MCF 10A (cell line): ENCODE results near the gene RPP14. TPM values are rescaled to one million over a fixed set of nuclear protein-coding genes. Genes with fewer than 3 reads are reported as not detected.
A peak's percentile ranks its signal among the peaks of the same experiment; 100 is the strongest.
"Not testable (repeated sequence)": the region's sequence is repeated elsewhere in the genome, so short reads cannot be mapped to it uniquely, and the experiment has no call there.

Source experiments
- BruUV-seq: library from RNA; stranded (reverse); fragments of 400-500 nt; replicated peaks from 2 replicates; lab custom pipeline; 2021; lab: Mats Ljungman, UMichigan
- CTCF ChIA-PET: fragments of 300-600 bp; sonication (Branson Sonifier 250); formaldehyde crosslinking; extraction: SDS; loops from one replicate; lab custom pipeline; 2021; ENCODE audit warnings: antibody characterized with exemption, inconsistent platforms; lab: Yijun Ruan, JAX
- POLR2A ChIA-PET: fragments of 300-600, 350-650 bp; sonication (Branson Sonifier 250); formaldehyde crosslinking; extraction: SDS; loops from one replicate; lab custom pipeline; 2020; ENCODE audit warnings: antibody characterized with exemption, inconsistent platforms; lab: Yijun Ruan, JAX
- DNase-seq: peaks from one replicate; pipeline ENCODE4 v3.0.0-alpha.2; 2018; ENCODE audit not compliant: unreplicated experiment
- H3K27ac Mint-ChIP-seq: one replicate; pipeline ENCODE4 v1.8.0; 2022; ENCODE audit warnings: mild to moderate bottlenecking, low read depth, mixed read lengths; ENCODE audit not compliant: unreplicated experiment
- H3K27me3 Mint-ChIP-seq: one replicate; pipeline ENCODE4 v1.8.0; 2022; ENCODE audit warnings: mixed read lengths; ENCODE audit not compliant: insufficient read depth, unreplicated experiment
- H3K36me3 Mint-ChIP-seq: one replicate; pipeline ENCODE4 v1.8.0; 2022; ENCODE audit warnings: mild to moderate bottlenecking, moderate library complexity, mixed read lengths; ENCODE audit not compliant: insufficient read depth, unreplicated experiment
- H3K4me1 Mint-ChIP-seq: one replicate; pipeline ENCODE4 v1.8.0; 2022; ENCODE audit warnings: mixed read lengths; ENCODE audit not compliant: insufficient read depth, unreplicated experiment
- H3K4me3 Mint-ChIP-seq: one replicate; pipeline ENCODE4 v1.8.0; 2022; ENCODE audit warnings: mild to moderate bottlenecking, moderate library complexity, mixed read lengths; ENCODE audit not compliant: unreplicated experiment
- H3K9me3 Mint-ChIP-seq: one replicate; pipeline ENCODE4 v1.8.0; 2022; ENCODE audit warnings: mixed read lengths; ENCODE audit not compliant: unreplicated experiment
- intact Hi-C: fragments of 100-400 bp; cut with micrococcal nuclease; formaldehyde crosslinking; loops from 2 replicates; pipeline ENCODE4 v1.14.1; 2022
- total RNA-seq: library from RNA; stranded (reverse); gene quantifications from 2 replicates; pipeline ENCODE4 v1.2.3, GENCODE V29; 2022
- TF ChIP-seq, protein P1 (sequence below): fragments of 200-600 bp; IDR thresholded peaks from one replicate; pipeline ENCODE4 v1.8.0; 2022; ENCODE audit warnings: antibody characterized with exemption, mild to moderate bottlenecking; ENCODE audit not compliant: unreplicated experiment

RPP14 gene
- total RNA-seq, 1 experiment from 2014 or later: 20.0 TPM

DNA sequence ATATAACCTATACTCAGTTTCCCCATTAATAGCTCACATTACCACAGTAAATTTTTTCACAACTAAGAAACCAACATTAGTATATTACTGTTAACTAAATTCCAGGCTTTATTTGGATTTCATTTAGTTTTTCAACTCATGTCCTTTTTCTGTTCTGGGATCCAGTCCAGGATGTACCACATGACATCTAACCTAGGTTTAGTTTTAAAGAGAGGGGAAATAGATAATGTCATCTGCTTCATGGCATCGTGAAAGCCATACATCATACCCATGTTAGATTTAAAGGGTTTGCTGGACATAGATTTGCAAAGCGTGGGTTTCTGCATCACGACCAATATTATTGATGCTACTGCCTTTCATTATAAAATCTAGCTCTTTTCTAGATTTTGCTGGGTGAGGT lies 33.2 kb upstream of the RPP14 start:
- Mint-ChIP-seq H3K27ac (peak overlapping the region; percentile 58), H3K27me3 (no peaks in the 10 kb centered on the region), H3K4me1 (peaks cover 14% of the 10 kb centered on the region), H3K9me3 (no peaks in the 10 kb centered on the region), H3K4me3 (no peak overlapping the region), H3K36me3 (peaks cover 19% of the 10 kb centered on the region)
- intact Hi-C loops: loop anchor here (1.0 kb wide), 1 partner anchor 36 kb away; the partner anchor contains the start of gene ABHD6
- POLR2A ChIA-PET: interaction anchor here (0.6 to 1.2 kb wide), 4 partner anchors 10 to 60 kb away, joined by 3 to 5 read pairs (median 4); no protein-coding TSS in a partner anchor
- TF ChIP-seq, protein P1, sequence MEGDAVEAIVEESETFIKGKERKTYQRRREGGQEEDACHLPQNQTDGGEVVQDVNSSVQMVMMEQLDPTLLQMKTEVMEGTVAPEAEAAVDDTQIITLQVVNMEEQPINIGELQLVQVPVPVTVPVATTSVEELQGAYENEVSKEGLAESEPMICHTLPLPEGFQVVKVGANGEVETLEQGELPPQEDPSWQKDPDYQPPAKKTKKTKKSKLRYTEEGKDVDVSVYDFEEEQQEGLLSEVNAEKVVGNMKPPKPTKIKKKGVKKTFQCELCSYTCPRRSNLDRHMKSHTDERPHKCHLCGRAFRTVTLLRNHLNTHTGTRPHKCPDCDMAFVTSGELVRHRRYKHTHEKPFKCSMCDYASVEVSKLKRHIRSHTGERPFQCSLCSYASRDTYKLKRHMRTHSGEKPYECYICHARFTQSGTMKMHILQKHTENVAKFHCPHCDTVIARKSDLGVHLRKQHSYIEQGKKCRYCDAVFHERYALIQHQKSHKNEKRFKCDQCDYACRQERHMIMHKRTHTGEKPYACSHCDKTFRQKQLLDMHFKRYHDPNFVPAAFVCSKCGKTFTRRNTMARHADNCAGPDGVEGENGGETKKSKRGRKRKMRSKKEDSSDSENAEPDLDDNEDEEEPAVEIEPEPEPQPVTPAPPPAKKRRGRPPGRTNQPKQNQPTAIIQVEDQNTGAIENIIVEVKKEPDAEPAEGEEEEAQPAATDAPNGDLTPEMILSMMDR: no peak
- BruUV-seq: no TSS peak
- DNase-seq: no peak
- CTCF ChIA-PET: no interaction called here

DNA sequence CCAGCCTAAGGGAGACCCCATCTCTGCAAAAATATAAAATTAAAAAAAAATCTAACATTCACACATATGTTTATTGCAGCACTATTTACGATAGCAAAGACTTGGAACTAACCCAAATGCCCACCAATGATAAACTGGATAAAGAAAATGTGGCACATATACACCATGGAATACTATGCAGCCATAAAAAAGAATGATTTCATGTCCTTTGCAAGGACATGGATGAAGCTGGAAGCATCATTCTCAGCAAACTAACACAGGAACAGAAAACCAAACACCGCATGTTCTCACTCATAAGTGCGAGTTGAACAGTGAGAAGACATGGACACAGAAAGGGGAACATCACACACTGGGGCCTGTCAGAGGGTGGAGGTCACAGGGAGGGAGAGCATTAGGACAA lies 32.7 kb upstream of the RPP14 start:
- H3K27ac Mint-ChIP-seq, H3K27me3 Mint-ChIP-seq, DNase-seq, BruUV-seq, H3K4me3 Mint-ChIP-seq, intact Hi-C loops, H3K9me3 Mint-ChIP-seq: not testable (repeated sequence)
- CTCF ChIA-PET: interaction anchor here (1.0 kb wide), 1 partner anchor 70 kb away, joined by 3 read pairs; no protein-coding TSS in a partner anchor
- Mint-ChIP-seq H3K36me3 (peaks cover 19% of the 10 kb centered on the region), H3K4me1 (peaks cover 17% of the 10 kb centered on the region)
- POLR2A ChIA-PET: interaction anchor here (0.6 to 1.0 kb wide), 2 partner anchors 10 to 12 kb away, joined by 3 to 4 read pairs; no protein-coding TSS in a partner anchor

DNA sequence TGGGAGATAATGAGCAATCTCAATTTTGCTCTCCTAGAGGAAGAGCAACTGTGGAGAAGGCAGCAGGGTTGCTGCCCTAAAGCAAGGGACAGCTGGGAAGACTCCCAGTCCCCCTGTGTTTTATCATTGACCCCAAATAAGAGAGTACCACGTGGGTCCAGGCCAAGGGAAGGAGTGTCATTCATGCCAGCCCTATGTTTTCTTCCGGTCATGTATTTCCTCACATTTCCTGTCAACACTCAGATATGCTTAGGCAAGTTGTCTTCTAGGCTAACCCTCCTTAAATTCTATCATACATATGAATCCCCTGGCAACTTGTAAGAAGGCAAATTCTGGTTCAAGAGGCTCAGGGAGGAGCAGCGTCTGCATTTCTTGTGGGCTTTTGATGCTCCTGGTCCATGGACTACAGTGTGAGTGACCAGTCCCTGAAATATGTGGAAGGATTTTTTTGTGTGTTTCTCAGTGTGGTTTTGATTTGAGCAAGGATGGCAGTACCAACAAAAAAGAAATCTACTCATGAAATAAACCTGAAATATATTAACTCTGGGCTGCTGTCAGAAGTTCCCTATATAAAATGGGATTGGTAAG lies 31.9 kb upstream of the RPP14 start:
- H3K4me1 Mint-ChIP-seq: peaks cover 25% of the 10 kb centered on the region
- intact Hi-C loops: no loop called here
- no peaks in the 10 kb centered on the region for H3K9me3 Mint-ChIP-seq
- peaks cover 19% of the 10 kb centered on the region for H3K36me3 Mint-ChIP-seq
- no peak overlapping the region for H3K27ac Mint-ChIP-seq
- H3K27me3 Mint-ChIP-seq: no peaks in the 10 kb centered on the region
- POLR2A ChIA-PET: interaction anchor here (0.5 kb wide), 1 partner anchor 1163 kb away, joined by 4 read pairs; no protein-coding TSS in a partner anchor
- CTCF ChIA-PET: interaction anchor here (1.0 kb wide), 1 partner anchor 71 kb away, joined by 3 read pairs; no protein-coding TSS in a partner anchor
- no peak for DNase-seq
- H3K4me3 Mint-ChIP-seq: no peak overlapping the region
- BruUV-seq: no TSS peak
- TF ChIP-seq, protein P1: no peak

DNA sequence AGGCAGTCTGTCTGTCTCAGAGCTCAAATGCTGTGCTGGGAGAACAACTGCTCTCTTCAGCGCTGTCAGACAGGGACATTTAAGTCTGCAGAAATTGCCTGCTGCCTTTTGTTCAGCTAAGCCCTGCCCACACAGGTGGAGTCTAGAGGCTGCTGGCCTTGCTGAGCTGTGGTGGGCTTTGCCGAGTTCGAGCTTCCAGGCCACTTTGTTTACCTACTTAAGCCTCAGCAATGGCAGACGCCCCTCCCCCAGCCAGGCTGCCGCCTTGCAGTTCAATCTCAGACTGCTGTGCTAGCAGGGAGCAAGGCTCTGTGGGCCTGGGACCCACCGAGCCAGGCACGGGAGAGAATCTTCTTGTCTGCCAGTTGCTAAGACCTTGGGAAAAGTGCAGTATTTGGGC lies 25.0 kb upstream of the RPP14 start:
- Mint-ChIP-seq H3K4me3 (no peak overlapping the region), H3K9me3 (no peaks in the 10 kb centered on the region), H3K4me1 (peaks cover 15% of the 10 kb centered on the region), H3K27ac (no peak overlapping the region), H3K27me3 (no peaks in the 10 kb centered on the region), H3K36me3 (peaks cover 20% of the 10 kb centered on the region)
- TF ChIP-seq, protein P1: no peak
- no peak for DNase-seq
- intact Hi-C loops: no loop called here
- ChIA-PET CTCF (interaction anchor here (0.7 to 1.5 kb wide), 4 partner anchors 11 to 63 kb away, joined by 3 to 6 read pairs (median 4); partner anchors contain the start of gene HTD2), POLR2A (interaction anchor here (1.2 kb wide), 1 partner anchor 10 kb away, joined by 5 read pairs; no protein-coding TSS in a partner anchor)
- BruUV-seq: no TSS peak
